CD4-positive, alpha-beta memory T cell (primary cell): ENCODE data around the gene TCF7. TPM values are rescaled to one million over a fixed set of nuclear protein-coding genes. Genes with fewer than 3 reads are reported as not detected.

Experiments used
- CTCF ChIA-PET: fragments of 350-600 bp; sonication (Branson Sonifier 250); formaldehyde crosslinking; loops from one replicate; lab custom pipeline; 2021; ENCODE audit warnings: inconsistent platforms; ENCODE audit not compliant: partially characterized antibody; lab: Charles Lee
- POLR2A ChIA-PET: fragments of 350-600 bp; sonication (Branson Sonifier 250); formaldehyde crosslinking; loops from one replicate; lab custom pipeline; 2021; ENCODE audit not compliant: partially characterized antibody; lab: Charles Lee
- DNase-seq, 5 donors: peaks; one replicate each; pipeline versions ENCODE4 v3.0.0 to v3.0.0-alpha.2; 2020 to 2022; ENCODE audit warnings: mixed read lengths in 1 of 5
- H3K27ac ChIP-seq: one replicate; pipeline ENCODE4 v1.7.0; 2013; ENCODE audit warnings: low read depth, low read length
- H3K27me3 ChIP-seq: 2 replicates; pipeline ENCODE4 v1.7.0; 2013; ENCODE audit warnings: mild to moderate bottlenecking, low read length, moderate library complexity; ENCODE audit not compliant: insufficient read depth
- H3K36me3 ChIP-seq: 2 replicates; pipeline ENCODE4 v1.7.0; 2013; ENCODE audit warnings: mild to moderate bottlenecking, low read length, moderate library complexity; ENCODE audit not compliant: insufficient read depth
- H3K4me1 ChIP-seq: 2 replicates; pipeline ENCODE4 v1.7.0; 2013; ENCODE audit warnings: mild to moderate bottlenecking, low read length, moderate library complexity; ENCODE audit not compliant: insufficient read depth
- H3K4me3 ChIP-seq, 2 donors: one replicate each; pipeline ENCODE4 v1.7.0; 2013; ENCODE audit warnings: low read length in 2 of 2, mild to moderate bottlenecking in 1 of 2
- H3K9me3 ChIP-seq, 2 donors: one replicate each; pipeline ENCODE4 v1.7.0; 2013; ENCODE audit warnings: low read length in 2 of 2, control low read depth in 1 of 2; ENCODE audit not compliant: control insufficient read depth in 1 of 2
- H3K27ac Mint-ChIP-seq, 7 donors: one replicate each; pipeline ENCODE4 v1.8.0; 2020 to 2021; ENCODE audit warnings: mixed read lengths in 7 of 7, mild to moderate bottlenecking in 6 of 7, inconsistent platforms in 3 of 7, moderate library complexity in 3 of 7
- H3K27me3 Mint-ChIP-seq, 2 donors: one replicate each; pipeline ENCODE4 v1.8.0; 2020 to 2021; ENCODE audit warnings: mixed read lengths in 2 of 2
- H3K36me3 Mint-ChIP-seq, 2 donors: one replicate each; pipeline ENCODE4 v1.8.0; 2020 to 2021; ENCODE audit warnings: mixed read lengths in 2 of 2, inconsistent platforms in 1 of 2, mild to moderate bottlenecking in 1 of 2
- H3K4me1 Mint-ChIP-seq, 4 donors: one replicate each; pipeline ENCODE4 v1.8.0; 2020 to 2021; ENCODE audit warnings: mixed read lengths in 4 of 4, mild to moderate bottlenecking in 1 of 4
- H3K4me3 Mint-ChIP-seq, 8 donors: one replicate each; pipeline ENCODE4 v1.8.0; 2020 to 2021; ENCODE audit warnings: mixed read lengths in 8 of 8, mild to moderate bottlenecking in 7 of 8, moderate library complexity in 6 of 8, inconsistent platforms in 3 of 8
- H3K9me3 Mint-ChIP-seq, 8 donors: one replicate each; pipeline ENCODE4 v1.8.0; 2020 to 2021; ENCODE audit warnings: mixed read lengths in 8 of 8, mild to moderate bottlenecking in 5 of 8, inconsistent platforms in 3 of 8, moderate library complexity in 1 of 8
- intact Hi-C: fragments of 100-400 bp; cut with micrococcal nuclease; formaldehyde crosslinking; loops from one replicate; pipeline ENCODE4 v1.15.1; 2023
- polyA plus RNA-seq, 2 donors: library from polyadenylated mRNA; unstranded; fragments of 300-500 nt; fragmentation: Illumina TruSeq; gene quantifications; one replicate each; pipeline ENCODE4 v1.2.3, GENCODE V29; 2021
- total RNA-seq, 2 experiments: library from RNA; stranded (reverse); gene quantifications; one replicate each; pipeline ENCODE4 v1.2.3, GENCODE V29; 2021

Gene TCF7
- total and polyA plus RNA-seq, 4 experiments from 2014 or later: 102 to 841 (median 622) TPM

GRCh38 chr5:134122530-134122929, 8.0 kb downstream of the TCF7 start:
- Mint-ChIP-seq H3K4me1 (peaks cover 41 to 99% (median 71%) of the 10 kb centered on the region in 4 donors), H3K9me3 (no peaks in the 10 kb centered on the region), H3K36me3 (peaks cover 70 to 89% of the 10 kb centered on the region in 2 donors), H3K27me3 (no peaks in the 10 kb centered on the region), H3K4me3 (peak overlapping the region; percentile 86 to 99 (median 96)), H3K27ac (peak overlapping the region; percentile 94 to 98 (median 96))
- Histone ChIP-seq H3K36me3 (peaks cover 70% of the 10 kb centered on the region), H3K9me3 (no peaks in the 10 kb centered on the region), H3K27me3 (no peaks in the 10 kb centered on the region), H3K4me3 (peak overlapping the region; percentile 49 to 63), H3K27ac (peak overlapping the region; percentile 97), H3K4me1 (peaks cover 97% of the 10 kb centered on the region)
- intact Hi-C loops: loop anchor here (1.0 kb wide), 2 partner anchors 8 to 10 kb away; partner anchors contain the start of gene TCF7
- ChIA-PET POLR2A (interaction anchor here (0.8 to 22.2 kb wide), 7 partner anchors 45 to 404 kb away, joined by 3 to 192 read pairs (median 3); partner anchors contain the start of gene PPP2CA), CTCF (interaction anchor here (0.8 to 11.1 kb wide), 2 partner anchors 69 to 80 kb away, joined by 3 to 113 read pairs; no protein-coding TSS in a partner anchor)
- peak; percentile 67 to 85 (median 74) for DNase-seq

GRCh38 chr5:134123360-134123759, 8.9 kb downstream of the TCF7 start:
- Mint-ChIP-seq H3K36me3 (peaks cover 70 to 89% of the 10 kb centered on the region in 2 donors), H3K27ac (peak overlapping the region; percentile 94 to 98 (median 96)), H3K9me3 (no peaks in the 10 kb centered on the region), H3K4me3 (peak overlapping the region; percentile 86 to 99 (median 96)), H3K4me1 (peaks cover 41 to 99% (median 74%) of the 10 kb centered on the region in 4 donors), H3K27me3 (no peaks in the 10 kb centered on the region)
- Histone ChIP-seq H3K4me1 (peaks cover 97% of the 10 kb centered on the region), H3K27me3 (no peaks in the 10 kb centered on the region), H3K36me3 (peaks cover 69% of the 10 kb centered on the region), H3K27ac (peak overlapping the region; percentile 97), H3K9me3 (no peaks in the 10 kb centered on the region), H3K4me3 (peak overlapping the region; percentile 30 to 63)
- ChIA-PET POLR2A (interaction anchor here (1.4 to 22.2 kb wide), 5 partner anchors 51 to 103 kb away, joined by 3 to 192 read pairs (median 8); partner anchors contain the start of gene PPP2CA), CTCF (interaction anchor here (11.1 kb wide), 1 partner anchor 81 kb away, joined by 113 read pairs; no protein-coding TSS in a partner anchor)
- no peak for DNase-seq
- intact Hi-C loops: no loop called here

GRCh38 chr5:134124289-134125038, 10.0 kb downstream of the TCF7 start:
- no peaks in the 10 kb centered on the region for H3K27me3 ChIP-seq
- peaks cover 100% of the 10 kb centered on the region for H3K4me1 ChIP-seq
- H3K4me1 Mint-ChIP-seq: peaks cover 44 to 99% (median 78%) of the 10 kb centered on the region in 4 donors
- intact Hi-C loops: no loop called here
- peak in 3 of 5 donors; percentile 54 to 81 (median 61) for DNase-seq
- ChIA-PET CTCF (interaction anchor here (1.1 to 11.1 kb wide), 3 partner anchors 52 to 82 kb away, joined by 4 to 113 read pairs (median 5); no protein-coding TSS in a partner anchor), POLR2A (interaction anchor here (0.9 to 22.2 kb wide), 10 partner anchors 47 to 102 kb away, joined by 3 to 192 read pairs (median 5); partner anchors contain the start of genes PPP2CA and SKP1)
- no peaks in the 10 kb centered on the region for H3K27me3 Mint-ChIP-seq
- peak overlapping the region; percentile 36 to 63 for H3K4me3 ChIP-seq
- peak overlapping the region; percentile 97 for H3K27ac ChIP-seq
- H3K9me3 Mint-ChIP-seq: no peaks in the 10 kb centered on the region
- peaks cover 69 to 88% of the 10 kb centered on the region in 2 donors for H3K36me3 Mint-ChIP-seq
- H3K27ac Mint-ChIP-seq: peak overlapping the region; percentile 95 to 98 (median 96)
- H3K36me3 ChIP-seq: peaks cover 71% of the 10 kb centered on the region
- H3K9me3 ChIP-seq: no peaks in the 10 kb centered on the region
- H3K4me3 Mint-ChIP-seq: peak overlapping the region; percentile 86 to 99 (median 96)

- H3K27me3 ChIP-seq: no peaks in the 10 kb centered on the region
- H3K4me1 ChIP-seq: peaks cover 100% of the 10 kb centered on the region
- no peak for DNase-seq
- no peaks in the 10 kb centered on the region for H3K9me3 ChIP-seq
- Mint-ChIP-seq H3K27ac (peak overlapping the region; percentile 95 to 99 (median 98)), H3K4me1 (peaks cover 44 to 99% (median 77%) of the 10 kb centered on the region in 4 donors), H3K9me3 (no peaks in the 10 kb centered on the region), H3K4me3 (peak overlapping the region; percentile 86 to 99 (median 96)), H3K36me3 (peaks cover 67 to 87% of the 10 kb centered on the region in 2 donors), H3K27me3 (no peaks in the 10 kb centered on the region)
- peaks cover 71% of the 10 kb centered on the region for H3K36me3 ChIP-seq
- ChIA-PET CTCF (interaction anchor here (1.1 to 11.1 kb wide), 3 partner anchors 52 to 83 kb away, joined by 4 to 113 read pairs (median 5); no protein-coding TSS in a partner anchor), POLR2A (interaction anchor here (0.9 to 22.2 kb wide), 13 partner anchors 48 to 101 kb away, joined by 3 to 192 read pairs (median 5); partner anchors contain the start of genes PPP2CA and SKP1)
- H3K4me3 ChIP-seq: peak overlapping the region; percentile 36 to 63
- H3K27ac ChIP-seq: peak overlapping the region; percentile 97
- intact Hi-C loops: no loop called here
Measured at GRCh38 chr5:134125039-134126015, 10.8 kb downstream of the TCF7 start.

GRCh38 chr5:134127376-134127861, 12.9 kb downstream of the TCF7 start:
- H3K4me3 ChIP-seq: peak overlapping the region; percentile 48 to 68
- peak in 1 of 5 donors; percentile 88 for DNase-seq
- ChIA-PET CTCF (interaction anchor here (11.1 kb wide), 1 partner anchor 85 kb away, joined by 113 read pairs; no protein-coding TSS in a partner anchor), POLR2A (interaction anchor here (1.3 to 22.2 kb wide), 4 partner anchors 55 to 98 kb away, joined by 3 to 192 read pairs (median 21); partner anchors contain the start of gene PPP2CA)
- H3K4me3 Mint-ChIP-seq: peak overlapping the region; percentile 86 to 99 (median 96)
- H3K27me3 Mint-ChIP-seq: no peaks in the 10 kb centered on the region
- no peaks in the 10 kb centered on the region for H3K9me3 Mint-ChIP-seq
- intact Hi-C loops: no loop called here
- peaks cover 70% of the 10 kb centered on the region for H3K36me3 ChIP-seq
- no peaks in the 10 kb centered on the region for H3K27me3 ChIP-seq
- no peaks in the 10 kb centered on the region for H3K9me3 ChIP-seq
- peaks cover 100% of the 10 kb centered on the region for H3K4me1 ChIP-seq
- peaks cover 51 to 99% (median 82%) of the 10 kb centered on the region in 4 donors for H3K4me1 Mint-ChIP-seq
- H3K36me3 Mint-ChIP-seq: peaks cover 65 to 90% of the 10 kb centered on the region in 2 donors
- peak overlapping the region; percentile 95 to 99 (median 98) for H3K27ac Mint-ChIP-seq
- peak overlapping the region; percentile 97 for H3K27ac ChIP-seq
